ENCODE data around the gene ADAP1. TPM values are rescaled to one million over a fixed set of nuclear protein-coding genes. Genes with fewer than 3 reads are reported as not detected.

ADAP1 gene
- total and polyA plus RNA-seq, 2 of the 13 experiments (the other 11 are each of a cell fraction or from before 2014, with no cell fraction given), result 10.5 to 24.6 TPM

DNA sequence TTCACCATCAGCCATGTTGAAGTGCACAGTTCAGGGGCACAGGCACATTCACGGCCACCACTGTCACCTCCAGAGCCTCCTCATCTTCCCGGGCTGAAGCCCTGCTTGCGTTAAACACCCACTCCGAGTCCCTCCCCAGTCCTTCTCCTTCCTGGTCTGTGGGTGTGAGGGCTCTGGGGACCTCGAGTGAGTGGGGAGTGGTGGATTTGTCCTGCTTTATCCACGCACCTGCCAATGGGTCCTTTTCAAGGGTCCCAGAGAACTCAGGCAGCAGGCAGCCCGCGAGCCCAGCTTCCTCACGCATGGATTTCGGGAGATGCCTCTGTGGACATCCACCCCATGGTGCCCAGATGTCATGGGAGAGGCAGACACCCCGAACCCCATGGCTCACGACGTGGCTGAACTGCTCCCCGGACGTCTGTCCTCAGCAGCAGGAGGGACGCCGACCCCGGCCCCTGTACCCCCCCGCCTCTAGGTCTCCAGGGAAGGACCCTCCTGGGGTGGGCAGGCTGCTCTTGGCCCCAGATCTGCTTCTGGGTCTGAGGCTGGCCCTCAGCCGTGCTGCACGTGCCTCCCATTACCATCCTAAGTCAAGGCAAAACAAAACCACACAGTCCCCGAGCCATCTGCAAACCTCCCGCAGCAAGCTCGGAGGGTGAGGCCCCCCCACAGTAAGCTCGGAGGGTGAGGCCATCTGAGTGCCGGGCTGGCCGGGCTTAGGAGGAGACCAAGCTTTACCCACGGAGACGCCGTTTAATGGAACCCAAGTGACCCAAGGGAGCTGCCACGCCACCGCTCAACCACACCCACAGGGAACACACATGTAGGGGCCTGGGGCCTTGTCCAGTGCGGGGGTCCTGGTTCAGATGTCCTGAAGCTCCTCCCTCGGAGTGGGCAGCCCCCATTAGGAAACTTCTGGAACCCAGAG lies 37.5 kb upstream of the ADAP1 start (continued):
- no peak; the same call in none of the 2 replicates for TF ChIP-seq SAP130 (CRISPR knock-in tag; IDR thresholded peaks at IDR 0.05; ENCODE audit: low read depth)
- TF ChIP-seq, protein P1, sequence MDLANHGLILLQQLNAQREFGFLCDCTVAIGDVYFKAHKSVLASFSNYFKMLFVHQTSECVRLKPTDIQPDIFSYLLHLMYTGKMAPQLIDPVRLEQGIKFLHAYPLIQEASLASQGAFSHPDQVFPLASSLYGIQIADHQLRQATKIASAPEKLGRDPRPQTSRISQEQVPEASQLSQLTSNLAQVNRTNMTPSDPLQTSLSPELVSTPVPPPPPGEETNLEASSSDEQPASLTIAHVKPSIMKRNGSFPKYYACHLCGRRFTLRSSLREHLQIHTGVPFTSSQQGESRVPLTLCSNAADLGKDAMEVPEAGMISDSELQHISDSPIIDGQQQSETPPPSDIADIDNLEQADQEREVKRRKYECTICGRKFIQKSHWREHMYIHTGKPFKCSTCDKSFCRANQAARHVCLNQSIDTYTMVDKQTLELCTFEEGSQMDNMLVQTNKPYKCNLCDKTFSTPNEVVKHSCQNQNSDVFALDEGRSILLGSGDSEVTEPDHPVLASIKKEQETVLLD (CRISPR knock-in tag; IDR thresholded peaks at IDR 0.05; ENCODE audit: low read depth), result 0 out of 2 replicates have a peak, but pooled peaks have one; percentile 8
- TF ChIP-seq ZSCAN21 (CRISPR knock-in tag; IDR thresholded peaks at IDR 0.05; ENCODE audit: borderline replicate concordance), result peak; percentile 54; the same call in 1 of the 2 replicates
- TF ChIP-seq POLR2G (IDR thresholded peaks at IDR 0.05; ENCODE audit: low read depth, low read length), result peak; percentile 61
- TF ChIP-seq, protein P2, sequence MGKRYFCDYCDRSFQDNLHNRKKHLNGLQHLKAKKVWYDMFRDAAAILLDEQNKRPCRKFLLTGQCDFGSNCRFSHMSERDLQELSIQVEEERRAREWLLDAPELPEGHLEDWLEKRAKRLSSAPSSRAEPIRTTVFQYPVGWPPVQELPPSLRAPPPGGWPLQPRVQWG (CRISPR knock-in tag; IDR thresholded peaks at IDR 0.05; ENCODE audit: borderline replicate concordance, low read depth), result no peak
- peak; percentile 61 for TF ChIP-seq U2AF1 (optimal IDR thresholded peaks at IDR 0.05; ENCODE audit: low read depth, low read length)
- TF ChIP-seq FOXA1 (IDR thresholded peaks at IDR 0.05), result no peak
- peak; percentile 2; the same call in 1 of the 2 replicates for TF ChIP-seq FOXA1 (CRISPR knock-in tag; IDR thresholded peaks at IDR 0.05)
- no peak for TF ChIP-seq ZKSCAN1 (IDR thresholded peaks at IDR 0.05; ENCODE audit: low read length)
- no peak for TF ChIP-seq ZNF138 (CRISPR knock-in tag; IDR thresholded peaks at IDR 0.05; ENCODE audit: low read depth)
- no peak for TF ChIP-seq ZSCAN29 (CRISPR knock-in tag; conservative IDR thresholded peaks at IDR 0.05)
- TF ChIP-seq ZNF879 (CRISPR knock-in tag; IDR thresholded peaks at IDR 0.05), result no peak
- 0 out of 2 replicates have a peak, but pooled peaks have one; percentile 8 for TF ChIP-seq ZNF558 (CRISPR knock-in tag; IDR thresholded peaks at IDR 0.05; ENCODE audit: borderline replicate concordance)
- TF ChIP-seq, protein P3, sequence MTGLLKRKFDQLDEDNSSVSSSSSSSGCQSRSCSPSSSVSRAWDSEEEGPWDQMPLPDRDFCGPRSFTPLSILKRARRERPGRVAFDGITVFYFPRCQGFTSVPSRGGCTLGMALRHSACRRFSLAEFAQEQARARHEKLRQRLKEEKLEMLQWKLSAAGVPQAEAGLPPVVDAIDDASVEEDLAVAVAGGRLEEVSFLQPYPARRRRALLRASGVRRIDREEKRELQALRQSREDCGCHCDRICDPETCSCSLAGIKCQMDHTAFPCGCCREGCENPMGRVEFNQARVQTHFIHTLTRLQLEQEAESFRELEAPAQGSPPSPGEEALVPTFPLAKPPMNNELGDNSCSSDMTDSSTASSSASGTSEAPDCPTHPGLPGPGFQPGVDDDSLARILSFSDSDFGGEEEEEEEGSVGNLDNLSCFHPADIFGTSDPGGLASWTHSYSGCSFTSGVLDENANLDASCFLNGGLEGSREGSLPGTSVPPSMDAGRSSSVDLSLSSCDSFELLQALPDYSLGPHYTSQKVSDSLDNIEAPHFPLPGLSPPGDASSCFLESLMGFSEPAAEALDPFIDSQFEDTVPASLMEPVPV (CRISPR knock-in tag; IDR thresholded peaks at IDR 0.05), result peak; percentile 62
- TF ChIP-seq, protein P4, sequence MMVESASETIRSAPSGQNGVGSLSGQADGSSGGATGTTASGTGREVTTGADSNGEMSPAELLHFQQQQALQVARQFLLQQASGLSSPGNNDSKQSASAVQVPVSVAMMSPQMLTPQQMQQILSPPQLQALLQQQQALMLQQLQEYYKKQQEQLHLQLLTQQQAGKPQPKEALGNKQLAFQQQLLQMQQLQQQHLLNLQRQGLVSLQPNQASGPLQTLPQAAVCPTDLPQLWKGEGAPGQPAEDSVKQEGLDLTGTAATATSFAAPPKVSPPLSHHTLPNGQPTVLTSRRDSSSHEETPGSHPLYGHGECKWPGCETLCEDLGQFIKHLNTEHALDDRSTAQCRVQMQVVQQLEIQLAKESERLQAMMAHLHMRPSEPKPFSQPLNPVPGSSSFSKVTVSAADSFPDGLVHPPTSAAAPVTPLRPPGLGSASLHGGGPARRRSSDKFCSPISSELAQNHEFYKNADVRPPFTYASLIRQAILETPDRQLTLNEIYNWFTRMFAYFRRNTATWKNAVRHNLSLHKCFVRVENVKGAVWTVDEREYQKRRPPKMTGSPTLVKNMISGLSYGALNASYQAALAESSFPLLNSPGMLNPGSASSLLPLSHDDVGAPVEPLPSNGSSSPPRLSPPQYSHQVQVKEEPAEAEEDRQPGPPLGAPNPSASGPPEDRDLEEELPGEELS (CRISPR knock-in tag; IDR thresholded peaks at IDR 0.05), result no peak
- no peak for TF ChIP-seq ZNF614 (CRISPR knock-in tag; IDR thresholded peaks at IDR 0.05; ENCODE audit: borderline replicate concordance)
- no peak for TF ChIP-seq ZFP36L2 (CRISPR knock-in tag; IDR thresholded peaks at IDR 0.05)
- no peak for TF ChIP-seq SIN3A (IDR thresholded peaks at IDR 0.05; ENCODE audit: borderline replicate concordance, low read depth, low read length)
- peak; percentile 20 for TF ChIP-seq ZFY (CRISPR knock-in tag; IDR thresholded peaks at IDR 0.05)
- 0 out of 2 replicates have a peak, but pooled peaks have one; percentile 34 for TF ChIP-seq ARID2 (CRISPR knock-in tag; IDR thresholded peaks at IDR 0.05; ENCODE audit: borderline replicate concordance)
- TF ChIP-seq, protein P5, sequence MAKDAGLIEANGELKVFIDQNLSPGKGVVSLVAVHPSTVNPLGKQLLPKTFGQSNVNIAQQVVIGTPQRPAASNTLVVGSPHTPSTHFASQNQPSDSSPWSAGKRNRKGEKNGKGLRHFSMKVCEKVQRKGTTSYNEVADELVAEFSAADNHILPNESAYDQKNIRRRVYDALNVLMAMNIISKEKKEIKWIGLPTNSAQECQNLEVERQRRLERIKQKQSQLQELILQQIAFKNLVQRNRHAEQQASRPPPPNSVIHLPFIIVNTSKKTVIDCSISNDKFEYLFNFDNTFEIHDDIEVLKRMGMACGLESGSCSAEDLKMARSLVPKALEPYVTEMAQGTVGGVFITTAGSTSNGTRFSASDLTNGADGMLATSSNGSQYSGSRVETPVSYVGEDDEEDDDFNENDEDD (CRISPR knock-in tag; IDR thresholded peaks at IDR 0.05; ENCODE audit: borderline replicate concordance), result no peak
